ENCODE results near the gene ZBTB16.

- TF ChIP-seq POLR2AphosphoS5 (IDR thresholded peaks at IDR 0.05; ENCODE audit: low read depth, low read length), result no peak
- no peak for TF ChIP-seq CTCF (IDR thresholded peaks at IDR 0.05)
Measured at GRCh38 chr11:114084414-114084813, 24.9 kb downstream of the ZBTB16 start.

All from Panc1 (cell line).